ENCODE data around the gene NEB.
"Not testable (repeated sequence)": the region's sequence is repeated elsewhere in the genome, so short reads cannot be mapped to it uniquely, and the experiment has no call there.

Gene NEB

GRCh38 chr2:151704480-151704961, 29.8 kb downstream of the NEB start:
- not testable (repeated sequence) for DNase-seq (ENCODE audit: low spot score)

GRCh38 chr2:151698134-151698533, 36.1 kb downstream of the NEB start:
- DNase-seq (ENCODE audit: low spot score), result not testable (repeated sequence)

DNA sequence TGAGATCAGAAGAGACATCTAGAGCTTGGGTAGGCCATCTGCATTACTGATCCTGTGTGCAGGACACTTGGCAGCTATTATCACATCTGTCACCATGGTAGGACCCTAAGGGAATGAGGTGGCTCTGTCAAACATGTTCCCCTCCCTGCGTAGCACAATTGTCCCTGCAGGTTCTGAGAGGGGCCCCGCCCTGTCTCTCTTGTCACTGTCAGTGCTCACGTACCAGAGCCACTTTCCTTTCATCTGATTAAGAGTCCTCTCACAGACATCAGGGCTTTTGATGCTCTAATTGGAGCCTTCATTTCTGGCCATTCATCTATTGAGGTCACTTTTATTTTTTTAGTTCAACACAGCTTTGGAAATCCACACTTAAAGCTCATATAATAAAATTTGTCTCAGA, 38.5 kb downstream of the NEB start:
- DNase-seq (ENCODE audit: low spot score), result no peak

DNA sequence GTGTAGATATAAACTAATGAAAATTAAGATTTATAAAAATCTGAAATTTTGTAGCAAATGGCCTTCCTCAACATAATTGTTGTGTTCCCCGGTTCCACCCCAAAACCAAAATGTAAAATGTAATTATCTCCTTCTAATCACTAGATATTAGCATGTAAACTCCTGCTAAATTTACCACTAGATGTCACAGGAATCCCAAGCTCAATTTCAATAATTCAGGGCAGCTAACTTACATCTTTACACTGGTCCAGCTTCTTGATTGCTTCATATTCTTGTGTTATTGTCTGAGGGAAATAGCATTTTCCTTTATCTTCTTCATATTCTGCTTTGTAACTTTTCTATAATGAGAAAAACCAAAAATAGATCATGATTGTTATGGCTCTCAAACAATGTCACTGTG, 42.6 kb downstream of the NEB start:
- no peak for DNase-seq (ENCODE audit: low spot score)

GRCh38 chr2:151688719-151689118, 45.6 kb downstream of the NEB start:
- no peak for DNase-seq (ENCODE audit: low spot score)

GRCh38 chr2:151682459-151683003, 51.7 kb downstream of the NEB start:
- DNase-seq (ENCODE audit: low spot score), result no peak

- DNase-seq (ENCODE audit: low spot score), result no peak
Observed at GRCh38 chr2:151681051-151681450, 53.2 kb downstream of the NEB start.

DNA sequence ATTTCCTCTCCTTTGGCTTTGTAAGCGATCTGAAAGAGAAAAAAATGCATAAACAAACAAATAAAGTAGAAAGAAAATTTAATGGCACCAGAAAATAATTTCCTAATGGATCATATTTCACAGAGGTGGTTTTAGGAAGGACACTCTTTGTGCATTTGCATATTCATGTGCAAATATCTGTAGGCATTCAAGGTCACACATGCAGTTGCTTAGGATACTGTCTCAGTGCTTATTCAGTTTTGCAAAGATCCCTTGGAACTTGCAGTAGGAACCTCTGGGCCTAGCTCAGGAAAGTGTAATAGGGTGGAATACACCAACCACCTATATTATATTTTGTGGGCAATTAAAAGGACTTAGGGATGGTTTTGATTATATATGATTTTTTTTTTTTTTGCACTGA, 54.3 kb downstream of the NEB start:
- no peak for DNase-seq (ENCODE audit: low spot score)

GRCh38 chr2:151678849-151679248, 55.4 kb downstream of the NEB start:
- DNase-seq (ENCODE audit: low spot score), result no peak

GRCh38 chr2:151673016-151673415, 61.3 kb downstream of the NEB start:
- DNase-seq (ENCODE audit: low spot score), result no peak

GRCh38 chr2:151672277-151672676, 62.0 kb downstream of the NEB start:
- DNase-seq (ENCODE audit: low spot score), result no peak

DNA sequence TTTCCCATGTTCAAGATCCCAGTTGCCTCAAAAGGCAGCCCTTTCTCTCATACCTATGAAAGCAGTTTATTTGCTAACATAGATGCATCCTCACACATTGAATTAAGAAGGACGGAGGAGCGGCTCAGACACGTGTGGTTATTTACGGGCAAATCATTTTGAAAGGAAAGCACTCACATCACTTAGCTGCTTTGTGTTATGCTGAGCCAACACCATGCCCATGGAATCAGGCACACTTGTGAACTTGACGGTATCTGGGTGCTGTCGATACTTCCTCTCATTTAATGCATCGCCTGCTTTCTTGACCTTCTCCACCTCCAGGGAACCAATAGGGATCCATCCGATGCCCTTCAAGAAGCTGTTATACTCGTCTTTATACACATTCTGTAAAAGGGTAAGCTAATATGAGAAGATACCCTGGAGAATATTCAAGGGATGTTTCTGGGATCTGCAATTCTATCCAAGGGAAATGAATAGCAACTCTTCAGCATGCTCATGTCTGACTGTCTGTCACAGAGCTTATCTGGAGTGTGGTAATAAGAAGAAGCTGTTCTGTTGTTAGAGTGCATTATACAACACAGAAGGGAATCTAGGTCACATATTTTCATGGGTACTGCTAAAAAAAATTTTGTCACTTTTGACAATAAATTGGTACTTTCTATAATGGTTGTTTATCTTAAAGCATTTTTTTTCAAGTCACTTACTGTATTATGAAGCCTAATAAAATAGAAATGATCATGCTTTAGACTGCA, 63.3 kb downstream of the NEB start:
- DNase-seq (ENCODE audit: low spot score), result no peak

DNA sequence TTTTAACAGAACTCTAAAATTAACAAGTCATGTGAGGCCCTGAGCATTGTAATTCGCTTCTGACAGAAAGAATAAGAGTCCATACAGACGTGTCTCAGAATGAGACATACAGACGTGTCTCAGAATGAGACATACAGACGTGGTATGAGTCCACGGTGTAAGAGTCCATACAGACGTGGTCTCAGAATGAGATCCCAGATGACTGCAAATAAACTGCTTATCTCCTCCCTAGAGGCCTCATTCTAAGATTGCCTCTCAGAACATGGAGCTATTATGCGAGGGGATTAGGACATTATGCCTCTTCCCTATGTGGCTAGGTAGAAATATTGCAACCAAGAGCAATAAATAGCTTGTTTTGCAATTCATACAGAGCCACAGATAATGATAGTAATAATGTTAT, 63.9 kb downstream of the NEB start:
- no peak for DNase-seq (ENCODE audit: low spot score)

DNA sequence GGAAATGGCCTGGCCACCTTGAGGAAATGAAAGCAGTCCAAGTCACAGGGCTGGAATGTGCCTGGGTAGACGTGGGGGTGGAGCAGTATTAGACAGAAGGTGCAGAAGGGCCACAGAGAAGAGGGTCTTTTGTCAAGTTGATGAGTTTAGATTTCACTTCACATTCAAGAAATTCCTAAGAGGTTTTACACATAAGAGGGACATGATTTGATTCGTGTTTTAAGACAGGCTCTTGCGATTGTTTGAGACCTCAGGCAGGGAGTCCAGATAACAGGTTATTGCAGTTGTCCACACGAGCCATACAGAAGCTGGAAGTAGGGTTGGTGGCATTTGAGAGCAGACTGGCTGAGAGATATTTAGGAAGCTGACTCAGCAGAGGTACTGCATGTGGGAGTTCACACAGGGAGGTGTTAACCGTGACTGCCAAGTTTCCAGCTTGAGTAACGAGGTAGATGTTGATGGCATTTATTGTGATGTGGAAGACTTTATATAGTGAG, 64.6 kb downstream of the NEB start:
- no peak for DNase-seq (ENCODE audit: low spot score)

GRCh38 chr2:151668737-151669136, 65.5 kb downstream of the NEB start:
- DNase-seq (ENCODE audit: low spot score), result no peak

DNA sequence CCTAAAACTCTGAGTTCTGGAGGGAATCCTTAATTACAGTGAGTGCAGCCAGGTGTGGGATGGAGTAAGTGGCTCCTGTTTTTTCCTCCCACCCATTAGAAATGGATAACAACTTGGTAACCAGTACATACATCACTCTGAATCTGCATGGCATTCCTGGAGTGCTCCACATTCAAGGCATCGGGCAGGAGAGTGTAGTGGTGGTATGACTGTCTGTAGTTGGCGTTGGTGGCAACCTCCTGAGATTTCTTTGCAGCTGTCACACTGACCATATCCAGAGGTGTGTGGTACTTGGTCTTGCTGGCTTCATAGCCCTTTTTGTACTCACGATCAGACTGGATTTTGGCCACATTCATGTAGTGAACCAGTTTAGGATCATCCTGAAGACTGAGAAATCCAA, 68.3 kb downstream of the NEB start:
- DNase-seq (ENCODE audit: low spot score), result no peak

GRCh38 chr2:151664520-151664919, 69.8 kb downstream of the NEB start:
- DNase-seq (ENCODE audit: low spot score), result no peak

GRCh38 chr2:151661625-151662024, 72.7 kb downstream of the NEB start:
- DNase-seq (ENCODE audit: low spot score), result no peak

- no peak for DNase-seq (ENCODE audit: low spot score)
Observed at GRCh38 chr2:151658081-151658480, 76.2 kb downstream of the NEB start.

DNA sequence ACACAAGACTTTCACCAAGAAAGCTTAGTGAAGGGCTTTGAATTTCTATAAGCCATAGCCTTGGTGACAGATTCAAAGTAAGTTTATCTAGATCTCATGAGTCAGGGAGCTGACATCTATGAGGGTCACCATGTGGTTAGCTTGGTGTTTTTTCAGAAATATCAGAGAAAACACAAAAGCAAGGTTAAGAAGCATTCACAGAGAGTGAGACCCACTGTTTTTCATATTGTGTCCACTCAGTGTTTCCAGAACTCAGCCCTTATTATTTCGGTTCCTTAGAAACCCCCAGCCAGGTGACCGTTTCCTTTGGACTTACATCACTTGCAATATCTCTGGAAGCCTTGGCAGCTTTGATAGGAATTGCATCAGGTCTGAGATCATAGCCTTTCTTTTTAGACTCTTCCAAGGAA, 76.6 kb downstream of the NEB start:
- no peak for DNase-seq (ENCODE audit: low spot score)

DNA sequence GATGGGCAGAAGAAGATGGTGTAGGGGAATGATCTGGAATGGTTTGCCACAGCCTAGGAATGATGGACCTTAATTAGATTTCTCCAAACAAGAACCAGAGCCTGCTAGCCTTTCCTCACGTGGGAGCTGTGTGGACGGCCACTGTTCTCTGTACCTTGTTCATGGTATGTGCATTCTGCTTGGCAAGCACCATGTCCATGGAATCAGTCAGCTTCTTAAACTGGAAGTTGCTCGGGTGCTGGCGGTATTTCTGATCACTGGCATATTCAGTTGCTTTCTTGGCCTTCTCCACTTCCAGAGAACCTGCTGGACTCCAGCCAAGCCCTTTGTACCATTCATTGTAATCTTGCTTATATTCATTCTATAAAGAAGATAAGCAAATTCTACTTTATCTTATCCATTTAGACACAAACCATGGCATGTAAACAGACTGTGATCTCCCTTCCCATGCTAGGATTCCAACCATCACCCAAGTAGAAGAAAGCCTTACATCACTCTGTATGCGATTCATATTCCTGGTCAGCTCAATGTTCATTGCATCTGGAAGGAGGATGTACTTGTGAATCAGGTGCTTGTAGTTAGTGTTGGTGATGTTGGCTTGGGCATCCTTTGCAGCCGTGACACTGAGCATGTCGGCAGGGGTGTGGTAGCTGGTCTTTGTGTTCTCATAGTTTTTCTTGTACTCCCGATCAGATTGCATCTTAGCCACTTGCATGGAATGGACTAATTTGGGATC, 78.4 kb downstream of the NEB start:
- DNase-seq (ENCODE audit: low spot score), result no peak

- no peak for DNase-seq (ENCODE audit: low spot score)
Observed at GRCh38 chr2:151654891-151655290, 79.4 kb downstream of the NEB start.

- DNase-seq (ENCODE audit: low spot score), result no peak
Observed at GRCh38 chr2:151654085-151654484, 80.2 kb downstream of the NEB start.

Data from globus pallidus (tissue), 1 donor.